SU-DHL-6 (cell line): ENCODE data around the gene SIK2.

Experiments
- H2AFZ ChIP-seq: fragments of 200-600 bp; sonication (generic); 2 replicates; pipeline ENCODE4 v1.6.1; 2014; ENCODE audit warnings: low read depth, mild to moderate bottlenecking, moderate library complexity, mixed read lengths, antibody characterized with exemption, low read length; ENCODE audit not compliant: severe bottlenecking
- H3F3A ChIP-seq: fragments of 200-600 bp; shearing (Covaris generic); 2 replicates; pipeline ENCODE4 v1.6.0; 2016; ENCODE audit warnings: antibody characterized with exemption, mild to moderate bottlenecking; ENCODE audit not compliant: insufficient read depth
- H3K27ac ChIP-seq: fragments of 200-600 bp; sonication (generic); 2 replicates; pipeline ENCODE4 v1.5.1; 2016; ENCODE audit warnings: low read depth, mild to moderate bottlenecking, low read length, moderate library complexity, mixed read lengths
- H3K27me3 ChIP-seq: fragments of 200-600 bp; sonication (generic), shearing (Covaris generic); 2 replicates; pipeline ENCODE4 v1.6.0; 2014; ENCODE audit warnings: mild to moderate bottlenecking, low read length
- H3K36me3 ChIP-seq: fragments of 200-600 bp; sonication (generic); 2 replicates; pipeline ENCODE4 v1.6.1; 2014; ENCODE audit warnings: mild to moderate bottlenecking, low read length, mixed read lengths
- H3K4me2 ChIP-seq: fragments of 300-600, 200-600 bp; shearing (Covaris generic), sonication (generic); 2 replicates; pipeline ENCODE4 v1.6.0; 2014; ENCODE audit warnings: low read length, low read depth, mild to moderate bottlenecking; ENCODE audit not compliant: poor library complexity, severe bottlenecking
- H3K4me3 ChIP-seq: fragments of 200-600 bp; sonication (generic); 2 replicates; pipeline ENCODE4 v1.5.1; 2014; ENCODE audit warnings: antibody characterized with exemption, low read length, mild to moderate bottlenecking, mixed read lengths; ENCODE audit not compliant: insufficient read depth, poor library complexity, severe bottlenecking
- H3K79me2 ChIP-seq: fragments of 200-600 bp; sonication (generic); 2 replicates; pipeline ENCODE4 v1.6.1; 2014; ENCODE audit warnings: mild to moderate bottlenecking, low read length, moderate library complexity; ENCODE audit not compliant: insufficient read depth
- H3K9ac ChIP-seq: fragments of 200-600 bp; sonication (generic); 2 replicates; pipeline ENCODE4 v1.7.0; 2014; ENCODE audit warnings: mild to moderate bottlenecking, low read length
- H3K9me2 ChIP-seq: fragments of 200-600 bp; sonication (generic); replicated peaks from 2 replicates; pipeline ENCODE4 v1.6.1; 2014; ENCODE audit warnings: low read length; ENCODE audit not compliant: insufficient read depth
- H3K9me3 ChIP-seq: fragments of 200-600 bp; sonication (generic); 2 replicates; pipeline ENCODE4 v1.6.1; 2014; ENCODE audit warnings: low read length, mixed read lengths; ENCODE audit not compliant: insufficient read depth
- H4K20me1 ChIP-seq: fragments of 200-600 bp; sonication (generic); 2 replicates; pipeline ENCODE4 v1.6.1; 2014; ENCODE audit warnings: low read depth, mild to moderate bottlenecking, antibody characterized with exemption, low read length, moderate library complexity, mixed read lengths
- EZH2phosphoT487 ChIP-seq: fragments of 200-600 bp; sonication (generic), shearing (Covaris generic); conservative IDR thresholded peaks from 2 replicates; pipeline ENCODE4 v1.6.1; 2018; ENCODE audit warnings: mild to moderate bottlenecking, antibody characterized with exemption, low read length, moderate library complexity, mixed read lengths
- TF ChIP-seq, protein P1 (sequence below): fragments of 200-600 bp; sonication (generic); IDR thresholded peaks from one replicate; pipeline ENCODE4 v1.5.1; 2017; ENCODE audit warnings: antibody characterized with exemption, mild to moderate bottlenecking, low read length, moderate library complexity; ENCODE audit not compliant: insufficient read depth, poor library complexity, severe bottlenecking

SIK2 gene

DNA sequence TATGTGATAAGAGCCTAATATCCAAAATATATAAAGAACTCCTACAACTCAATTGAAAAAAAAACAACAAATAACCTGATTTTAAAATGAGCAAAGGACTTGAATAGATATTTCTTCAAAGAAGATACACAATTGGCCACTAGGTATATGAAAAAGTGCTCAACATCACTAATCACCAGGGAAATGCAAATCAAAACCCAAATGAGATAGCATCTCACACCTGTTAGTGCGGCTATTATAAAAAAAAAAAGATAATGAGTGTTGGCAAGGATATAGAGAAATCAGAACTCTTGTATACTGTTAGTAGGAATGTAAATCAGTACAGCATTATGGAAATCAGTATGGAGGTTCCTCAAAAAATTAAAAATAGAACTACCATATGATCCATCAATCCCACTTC lies 5.9 kb upstream of the SIK2 start:
- no peaks in the 10 kb centered on the region for H3K36me3 ChIP-seq

DNA sequence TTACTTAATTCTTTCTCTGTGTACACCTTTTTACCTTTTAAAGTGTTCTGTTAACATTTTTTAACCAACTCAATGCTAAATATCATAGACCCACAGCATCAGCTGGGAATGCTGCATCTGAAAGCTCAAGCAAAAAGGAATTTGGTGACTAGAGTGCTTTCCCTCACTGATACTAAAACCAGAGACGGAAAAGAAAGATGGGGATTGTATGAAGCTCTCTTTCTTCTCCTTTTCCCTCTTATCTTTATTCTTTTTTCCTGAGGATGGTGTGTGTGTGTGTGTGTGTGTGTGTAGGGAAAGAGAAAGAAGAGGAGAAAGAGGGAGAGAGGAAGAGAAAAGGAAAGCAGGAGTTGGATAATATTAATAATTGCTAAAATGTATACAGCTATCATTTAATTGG lies 4.1 kb upstream of the SIK2 start:
- Histone ChIP-seq H3K9me3 (no peaks in the 10 kb centered on the region), H3K4me3 (no peak overlapping the region), H2AFZ (no peak overlapping the region), H3K79me2 (no peaks in the 10 kb centered on the region), H3F3A (peaks cover 1% of the 10 kb centered on the region), H3K36me3 (no peaks in the 10 kb centered on the region), H4K20me1 (no peaks in the 10 kb centered on the region), H3K27ac (no peak overlapping the region), H3K4me2 (peak overlapping the region; percentile 43), H3K27me3 (no peaks in the 10 kb centered on the region), H3K9ac (no peak overlapping the region), H3K9me2 (no peaks in the 10 kb centered on the region)
- TF ChIP-seq, protein P1, sequence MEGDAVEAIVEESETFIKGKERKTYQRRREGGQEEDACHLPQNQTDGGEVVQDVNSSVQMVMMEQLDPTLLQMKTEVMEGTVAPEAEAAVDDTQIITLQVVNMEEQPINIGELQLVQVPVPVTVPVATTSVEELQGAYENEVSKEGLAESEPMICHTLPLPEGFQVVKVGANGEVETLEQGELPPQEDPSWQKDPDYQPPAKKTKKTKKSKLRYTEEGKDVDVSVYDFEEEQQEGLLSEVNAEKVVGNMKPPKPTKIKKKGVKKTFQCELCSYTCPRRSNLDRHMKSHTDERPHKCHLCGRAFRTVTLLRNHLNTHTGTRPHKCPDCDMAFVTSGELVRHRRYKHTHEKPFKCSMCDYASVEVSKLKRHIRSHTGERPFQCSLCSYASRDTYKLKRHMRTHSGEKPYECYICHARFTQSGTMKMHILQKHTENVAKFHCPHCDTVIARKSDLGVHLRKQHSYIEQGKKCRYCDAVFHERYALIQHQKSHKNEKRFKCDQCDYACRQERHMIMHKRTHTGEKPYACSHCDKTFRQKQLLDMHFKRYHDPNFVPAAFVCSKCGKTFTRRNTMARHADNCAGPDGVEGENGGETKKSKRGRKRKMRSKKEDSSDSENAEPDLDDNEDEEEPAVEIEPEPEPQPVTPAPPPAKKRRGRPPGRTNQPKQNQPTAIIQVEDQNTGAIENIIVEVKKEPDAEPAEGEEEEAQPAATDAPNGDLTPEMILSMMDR: no peak
- TF ChIP-seq EZH2phosphoT487: no peak

More for the DNA sequence above, 5.9 kb upstream of the SIK2 start:
- H3K9me2 ChIP-seq: no peaks in the 10 kb centered on the region
- H3F3A ChIP-seq: no peaks in the 10 kb centered on the region; the same call in 1 of the 2 replicates
- no peaks in the 10 kb centered on the region for H3K79me2 ChIP-seq
- H4K20me1 ChIP-seq: no peaks in the 10 kb centered on the region
- no peak overlapping the region for H3K4me2 ChIP-seq
- H3K27me3 ChIP-seq: no peaks in the 10 kb centered on the region
- no peak overlapping the region for H3K27ac ChIP-seq
- TF ChIP-seq, protein P1: no peak
- TF ChIP-seq EZH2phosphoT487: no peak
- no peak overlapping the region for H2AFZ ChIP-seq
- no peak overlapping the region for H3K9ac ChIP-seq
- H3K9me3 ChIP-seq: no peaks in the 10 kb centered on the region
- H3K4me3 ChIP-seq: no peak overlapping the region

DNA sequence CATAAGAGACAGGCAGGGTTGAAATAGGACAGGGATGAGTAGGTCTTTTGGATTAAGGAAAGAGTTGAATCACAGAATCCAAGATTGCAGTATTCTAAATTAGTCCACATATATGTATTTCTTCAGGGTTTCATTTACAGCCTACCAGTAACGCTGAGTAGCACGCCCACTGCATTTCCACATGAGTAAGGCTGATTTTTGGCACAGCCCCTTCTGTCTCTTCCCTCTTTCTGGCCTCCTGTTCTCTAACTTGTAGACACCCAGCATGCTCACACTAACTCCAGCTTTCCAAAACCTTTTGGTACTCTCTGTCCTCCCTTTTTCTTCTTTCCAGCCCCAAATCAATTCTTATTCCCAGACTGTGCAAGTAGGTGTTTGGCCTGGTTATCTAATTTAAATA lies 3.7 kb upstream of the SIK2 start:
- Histone ChIP-seq H3K9ac (no peak overlapping the region), H3K9me3 (no peaks in the 10 kb centered on the region), H3K27me3 (no peaks in the 10 kb centered on the region), H4K20me1 (no peaks in the 10 kb centered on the region), H3K4me2 (no peak overlapping the region), H3K9me2 (no peaks in the 10 kb centered on the region), H2AFZ (no peak overlapping the region), H3K4me3 (no peak overlapping the region), H3K36me3 (no peaks in the 10 kb centered on the region), H3K27ac (no peak overlapping the region), H3F3A (peaks cover 5% of the 10 kb centered on the region), H3K79me2 (no peaks in the 10 kb centered on the region)
- TF ChIP-seq EZH2phosphoT487: no peak
- TF ChIP-seq, protein P1: no peak
